ENCODE results near the gene PCDHA2.
"Not testable (repeated sequence)": the region's sequence is repeated elsewhere in the genome, so short reads cannot be mapped to it uniquely, and the experiment has no call there.

PCDHA2 gene

DNA sequence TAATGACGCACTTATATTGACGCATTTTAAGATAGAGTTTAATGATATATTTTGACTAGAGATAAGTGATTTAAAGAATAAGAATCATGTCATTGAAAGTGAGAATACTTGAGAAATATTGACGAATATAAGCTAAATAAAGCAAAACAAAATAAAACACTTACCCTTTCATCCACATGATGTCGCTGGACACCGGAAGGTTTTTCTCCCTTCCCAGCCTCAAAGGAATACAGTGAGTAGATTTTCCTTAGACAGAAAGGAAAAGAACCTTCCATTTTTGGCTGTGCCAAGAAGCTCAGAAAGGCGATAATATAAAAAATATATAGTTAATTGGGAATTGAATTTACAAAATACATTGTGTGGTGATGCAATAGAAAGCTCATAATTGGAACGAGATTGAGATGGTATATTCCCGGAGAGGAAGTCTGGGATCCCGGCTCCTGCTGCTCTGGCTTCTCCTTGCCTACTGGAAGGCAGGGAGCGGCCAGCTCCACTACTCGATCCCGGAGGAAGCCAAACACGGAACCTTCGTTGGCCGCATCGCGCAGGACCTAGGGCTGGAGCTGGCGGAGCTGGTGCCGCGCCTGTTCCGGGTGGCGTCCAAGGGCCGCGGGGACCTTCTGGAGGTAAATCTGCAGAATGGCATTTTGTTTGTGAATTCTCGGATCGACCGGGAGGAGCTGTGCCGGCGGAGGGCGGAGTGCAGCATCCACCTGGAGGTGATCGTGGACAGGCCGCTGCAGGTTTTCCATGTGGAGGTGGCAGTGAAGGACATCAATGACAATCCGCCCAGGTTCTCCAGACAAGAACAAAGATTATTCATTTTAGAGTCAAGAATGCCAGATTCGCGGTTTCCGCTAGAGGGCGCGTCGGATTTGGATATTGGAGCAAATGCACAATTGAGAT lies 27.0 kb downstream of the PCDHA2 start, which contains the start of gene PCDHA5:
Gene PCDHA5 (plus strand): TSS at position 239 of the 906 bp plus-strand sequence.
- DNase-seq (ENCODE audit: low spot score): no peak

- DNase-seq (ENCODE audit: low spot score): no peak
These were observed 27.6 kb downstream of the PCDHA2 start for GRCh38 chr5:140822281-140822629.

DNA sequence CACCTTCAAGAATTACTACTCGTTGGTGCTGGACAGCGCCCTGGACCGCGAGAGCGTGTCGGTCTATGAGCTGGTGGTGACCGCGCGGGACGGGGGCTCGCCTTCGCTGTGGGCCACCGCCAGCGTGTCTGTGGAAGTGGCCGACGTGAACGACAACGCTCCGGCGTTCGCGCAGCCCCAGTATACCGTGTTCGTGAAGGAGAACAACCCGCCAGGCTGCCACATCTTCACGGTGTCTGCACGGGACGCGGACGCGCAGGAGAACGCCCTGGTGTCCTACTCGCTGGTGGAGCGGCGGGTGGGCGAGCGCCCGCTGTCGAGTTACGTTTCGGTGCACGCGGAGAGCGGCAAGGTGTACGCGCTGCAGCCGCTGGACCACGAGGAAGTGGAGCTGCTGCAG lies 28.3 kb downstream of the PCDHA2 start:
- DNase-seq (ENCODE audit: low spot score): not testable (repeated sequence)

DNA sequence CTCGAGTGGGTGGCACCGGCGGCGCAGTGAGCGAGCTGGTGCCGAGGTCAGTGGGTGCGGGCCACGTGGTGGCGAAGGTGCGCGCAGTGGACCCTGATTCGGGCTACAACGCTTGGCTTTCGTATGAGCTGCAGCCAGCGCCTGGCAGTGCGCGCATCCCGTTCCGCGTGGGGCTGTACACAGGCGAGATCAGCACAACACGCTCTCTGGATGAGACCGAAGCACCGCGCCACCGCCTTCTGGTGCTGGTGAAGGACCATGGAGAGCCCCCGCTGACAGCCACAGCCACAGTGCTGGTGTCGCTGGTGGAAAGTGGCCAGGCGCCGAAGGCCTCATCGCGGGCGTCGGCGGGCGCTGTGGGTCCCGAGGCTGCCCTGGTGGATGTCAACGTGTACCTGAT lies 28.8 kb downstream of the PCDHA2 start:
- DNase-seq (ENCODE audit: low spot score): no peak

DNA sequence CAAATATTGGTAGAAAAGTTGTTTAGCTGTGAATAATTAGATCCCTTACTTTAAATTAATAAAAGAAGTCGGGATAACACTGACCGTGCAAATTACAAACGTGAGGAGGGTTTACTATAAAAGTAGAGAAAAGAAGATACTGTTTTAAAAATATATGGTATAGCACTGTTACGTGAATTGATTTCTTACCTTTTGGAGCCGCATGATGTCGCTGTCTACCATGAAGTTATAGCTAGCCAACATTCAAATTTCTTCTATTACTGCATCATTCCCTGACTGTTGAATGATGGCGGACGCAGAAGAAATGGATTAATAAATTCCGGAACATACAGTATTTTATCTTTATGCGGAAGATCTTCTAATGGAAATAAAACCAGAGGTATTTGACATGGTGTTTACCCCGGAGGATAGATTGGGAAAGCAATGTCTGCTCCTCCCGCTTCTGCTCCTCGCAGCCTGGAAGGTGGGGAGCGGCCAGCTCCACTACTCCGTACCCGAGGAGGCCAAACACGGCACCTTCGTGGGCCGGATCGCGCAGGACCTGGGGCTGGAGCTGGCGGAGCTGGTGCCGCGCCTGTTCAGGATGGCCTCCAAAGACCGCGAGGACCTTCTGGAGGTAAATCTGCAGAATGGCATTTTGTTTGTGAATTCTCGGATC lies 33.2 kb downstream of the PCDHA2 start, which contains the start of gene PCDHA6:
Gene PCDHA6 (plus strand): TSS at position 257 of the 658 bp plus-strand sequence. CDS start 132 bp downstream, at position 389.
- DNase-seq (ENCODE audit: low spot score): no peak

- no peak for DNase-seq (ENCODE audit: low spot score)
These were observed 33.7 kb downstream of the PCDHA2 start for GRCh38 chr5:140828362-140828737.

- DNase-seq (ENCODE audit: low spot score): not testable (repeated sequence)
These were observed 35.2 kb downstream of the PCDHA2 start for GRCh38 chr5:140829511-140830501.

- DNase-seq (ENCODE audit: low spot score): no peak
These were observed 39.3 kb downstream of the PCDHA2 start, which contains the start of gene PCDHA7 for GRCh38 chr5:140833993-140834392. TSS of gene PCDHA7 (plus strand) at chr5:140834269. CDS start at chr5:140834384, 115 bp downstream.

GRCh38 chr5:140834439-140835008 lies 39.9 kb downstream of the PCDHA2 start:
- DNase-seq (ENCODE audit: low spot score): not testable (repeated sequence)

DNA sequence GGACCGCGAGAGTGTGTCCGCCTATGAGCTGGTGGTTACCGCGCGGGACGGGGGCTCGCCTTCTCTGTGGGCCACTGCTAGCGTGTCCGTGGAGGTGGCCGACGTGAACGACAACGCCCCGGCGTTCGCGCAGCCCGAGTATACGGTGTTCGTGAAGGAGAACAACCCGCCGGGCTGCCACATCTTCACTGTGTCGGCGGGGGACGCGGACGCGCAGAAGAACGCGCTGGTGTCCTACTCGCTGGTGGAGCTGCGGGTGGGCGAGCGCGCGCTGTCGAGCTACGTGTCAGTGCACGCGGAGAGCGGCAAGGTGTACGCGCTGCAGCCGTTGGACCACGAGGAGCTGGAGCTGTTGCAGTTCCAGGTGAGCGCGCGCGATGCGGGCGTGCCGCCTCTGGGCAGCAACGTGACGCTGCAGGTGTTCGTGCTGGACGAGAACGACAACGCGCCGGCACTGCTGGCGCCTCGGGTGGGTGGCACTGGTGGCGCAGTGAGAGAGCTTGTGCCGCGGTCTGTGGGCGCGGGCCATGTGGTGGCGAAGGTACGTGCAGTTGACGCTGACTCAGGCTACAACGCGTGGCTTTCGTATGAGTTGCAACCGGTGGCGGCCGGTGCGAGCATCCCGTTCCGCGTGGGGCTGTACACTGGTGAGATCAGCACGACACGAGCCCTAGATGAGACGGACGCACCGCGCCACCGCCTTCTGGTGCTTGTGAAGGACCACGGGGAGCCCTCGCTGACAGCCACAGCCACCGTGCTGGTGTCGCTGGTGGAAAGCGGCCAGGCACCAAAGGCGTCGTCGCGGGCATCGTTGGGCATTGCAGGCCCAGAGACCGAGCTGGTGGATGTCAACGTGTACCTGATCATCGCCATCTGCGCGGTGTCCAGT lies 41.2 kb downstream of the PCDHA2 start:
- DNase-seq (ENCODE audit: low spot score): no peak

DNA sequence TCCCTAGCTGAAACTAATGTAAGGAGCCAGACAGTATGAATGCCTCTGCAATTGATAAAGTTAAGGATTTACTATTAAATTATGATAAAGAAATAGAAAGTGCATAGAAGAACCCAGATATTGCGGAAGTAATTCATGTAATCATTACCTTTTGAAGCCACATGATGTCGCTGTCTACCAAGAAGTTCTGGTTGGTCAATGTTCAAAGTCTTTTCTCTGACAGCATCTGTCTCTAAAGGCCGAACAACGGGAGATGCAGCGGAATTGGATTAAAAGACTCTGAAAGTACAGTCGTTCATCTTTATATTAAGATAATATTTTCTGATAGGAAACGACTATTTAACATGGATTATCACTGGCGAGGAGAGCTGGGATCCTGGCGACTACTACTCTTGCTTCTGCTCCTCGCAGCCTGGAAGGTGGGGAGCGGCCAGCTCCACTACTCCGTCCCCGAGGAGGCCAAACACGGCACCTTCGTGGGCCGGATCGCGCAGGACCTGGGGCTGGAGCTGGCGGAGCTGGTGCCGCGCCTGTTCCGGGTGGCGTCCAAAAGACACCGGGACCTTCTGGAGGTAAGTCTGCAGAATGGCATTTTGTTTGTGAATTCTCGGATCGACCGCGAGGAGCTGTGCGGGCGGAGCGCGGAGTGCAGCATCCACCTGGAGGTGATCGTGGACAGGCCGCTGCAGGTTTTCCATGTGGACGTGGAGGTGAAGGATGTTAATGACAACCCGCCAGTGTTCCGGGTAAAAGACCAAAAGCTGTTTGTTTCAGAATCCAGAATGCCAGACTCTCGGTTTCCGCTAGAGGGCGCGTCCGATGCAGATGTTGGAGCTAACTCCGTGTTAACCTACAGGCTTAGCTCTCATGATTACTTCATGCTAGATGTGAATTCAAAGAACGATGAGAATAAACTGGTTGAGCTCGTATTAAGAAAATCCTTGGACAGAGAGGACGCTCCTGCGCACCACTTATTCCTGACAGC lies 46.6 kb downstream of the PCDHA2 start, which contains the start of gene PCDHA8:
Gene PCDHA8 (plus strand): TSS at position 210 of the 985 bp plus-strand sequence. CDS start 135 bp downstream, at position 345.
- DNase-seq (ENCODE audit: low spot score): no peak

DNA sequence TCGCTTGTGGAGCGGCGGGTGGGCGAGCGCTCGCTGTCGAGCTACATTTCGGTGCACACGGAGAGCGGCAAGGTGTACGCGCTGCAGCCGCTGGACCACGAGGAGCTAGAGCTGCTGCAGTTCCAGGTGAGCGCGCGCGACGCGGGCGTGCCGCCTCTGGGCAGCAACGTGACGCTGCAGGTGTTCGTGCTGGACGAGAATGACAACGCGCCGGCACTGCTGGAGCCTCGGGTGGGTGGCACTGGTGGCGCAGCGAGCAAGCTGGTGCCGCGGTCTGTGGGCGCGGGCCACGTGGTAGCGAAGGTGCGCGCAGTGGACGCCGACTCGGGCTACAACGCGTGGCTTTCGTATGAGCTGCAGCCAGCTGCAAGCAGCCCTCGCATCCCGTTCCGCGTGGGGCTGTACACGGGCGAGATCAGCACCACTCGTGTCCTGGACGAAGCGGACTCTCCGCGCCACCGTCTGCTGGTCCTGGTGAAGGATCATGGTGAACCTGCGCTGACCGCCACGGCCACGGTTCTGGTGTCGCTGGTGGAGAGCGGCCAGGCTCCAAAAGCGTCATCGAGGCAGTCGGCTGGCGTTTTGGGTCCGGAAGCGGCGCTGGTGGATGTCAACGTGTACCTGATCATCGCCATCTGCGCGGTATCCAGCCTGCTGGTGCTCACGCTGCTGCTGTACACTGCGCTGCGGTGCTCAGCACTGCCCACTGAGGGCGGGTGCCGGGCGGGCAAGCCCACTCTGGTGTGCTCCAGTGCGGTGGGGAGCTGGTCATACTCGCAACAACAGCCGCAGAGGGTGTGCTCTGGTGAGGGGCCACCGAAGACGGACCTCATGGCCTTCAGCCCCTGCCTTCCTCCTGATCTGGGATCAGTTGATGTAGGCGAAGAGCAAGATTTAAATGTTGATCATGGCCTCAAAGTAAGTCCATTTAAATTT lies 48.4 kb downstream of the PCDHA2 start:
- DNase-seq (ENCODE audit: low spot score): no peak
